ENCODE measurements around the gene ASAP3. TPM values are rescaled to one million over a fixed set of nuclear protein-coding genes. Genes with fewer than 3 reads are reported as not detected.

Gene ASAP3
- total RNA-seq, 1 experiment from 2014 or later = 71.2 TPM

DNA sequence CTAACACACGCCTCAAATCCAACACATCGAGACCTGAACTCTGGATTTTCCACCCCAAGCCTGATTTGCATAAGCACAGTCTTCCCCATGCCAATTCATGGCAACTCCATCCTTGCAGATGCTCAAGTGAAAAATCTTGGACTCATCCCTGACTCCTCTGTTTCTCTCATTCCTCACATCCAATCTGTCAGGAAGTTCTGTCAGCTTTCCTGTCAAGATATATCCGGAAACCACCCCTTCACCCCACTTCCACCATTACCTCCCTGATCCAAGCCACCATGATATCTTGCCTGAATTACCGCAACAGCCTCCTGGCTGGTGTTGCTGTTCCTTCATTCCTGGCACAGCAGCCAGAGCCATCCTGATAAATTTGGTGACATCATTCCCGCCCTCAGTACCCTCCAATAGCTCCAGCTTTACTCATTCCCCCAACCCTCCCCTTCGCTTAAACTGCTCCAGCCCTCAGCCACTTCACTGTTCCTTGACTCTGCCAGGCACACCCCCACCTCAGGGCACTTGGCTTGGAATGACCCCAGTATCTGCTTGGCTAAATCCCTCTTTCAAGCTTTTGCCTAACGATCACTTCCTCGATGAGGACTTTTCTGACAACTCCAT lies 76.9 kb downstream of the ASAP3 start:
- Mint-ChIP-seq H3K27ac (no peak overlapping the region), H3K36me3 (no peaks in the 10 kb centered on the region), H3K4me1 (peaks cover 14% of the 10 kb centered on the region), H3K4me3 (no peak overlapping the region), H3K27me3 (ENCODE audit: low read depth) (peaks cover 10% of the 10 kb centered on the region; the same call in 1 of the 2 replicates), H3K9me3 (no peaks in the 10 kb centered on the region)
- DNase-seq (ENCODE audit: low spot score) (no peak), ATAC-seq (no peak)
- no peak for TF ChIP-seq ZNF317 (CRISPR knock-in tag; IDR thresholded peaks at IDR 0.05; ENCODE audit: borderline replicate concordance, low read depth)
- ChIA-PET CTCF (interaction anchor here (1.0 to 1.8 kb wide), 2 partner anchors 39 to 90 kb away, joined by 3 to 4 read pairs; no protein-coding TSS in a partner anchor), POLR2A (no interaction called here)

DNA sequence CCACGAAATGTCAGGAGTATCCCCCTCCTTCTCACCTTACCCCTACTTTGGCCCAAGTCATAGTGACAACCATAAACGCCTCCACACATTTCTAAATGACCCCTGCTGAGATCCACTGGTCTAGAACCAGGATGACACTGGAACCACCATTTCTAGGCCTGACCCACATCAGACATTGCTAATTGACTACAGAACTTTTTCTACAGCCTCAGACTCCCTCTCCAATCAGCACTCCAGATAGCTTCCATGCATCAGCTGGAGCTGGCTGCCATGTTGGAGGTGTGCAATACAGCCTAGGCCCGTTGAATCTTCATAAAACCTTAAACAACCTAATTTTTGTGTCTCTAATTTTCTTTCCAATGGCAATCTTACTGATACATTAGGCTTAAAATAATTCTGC lies 78.0 kb downstream of the ASAP3 start:
- ATAC-seq = no peak
- Mint-ChIP-seq H3K9me3 (no peaks in the 10 kb centered on the region), H3K4me3 (no peak overlapping the region), H3K36me3 (no peaks in the 10 kb centered on the region), H3K27me3 (ENCODE audit: low read depth) (no peaks in the 10 kb centered on the region), H3K4me1 (peaks cover 9% of the 10 kb centered on the region; the same call in 1 of the 2 replicates), H3K27ac (no peak overlapping the region)
- TF ChIP-seq NR2C2 (CRISPR knock-in tag; IDR thresholded peaks at IDR 0.05) (no peak), ZNF219 (CRISPR knock-in tag; IDR thresholded peaks at IDR 0.05; ENCODE audit: borderline replicate concordance) (no peak), ZNF121 (CRISPR knock-in tag; IDR thresholded peaks at IDR 0.05) (no peak), TEAD4 (CRISPR knock-in tag; IDR thresholded peaks at IDR 0.05) (no peak), ZNF423 (CRISPR knock-in tag; IDR thresholded peaks at IDR 0.05) (no peak), ZNF317 (CRISPR knock-in tag; IDR thresholded peaks at IDR 0.05; ENCODE audit: borderline replicate concordance, low read depth) (no peak), ZNF138 (CRISPR knock-in tag; conservative IDR thresholded peaks at IDR 0.05) (no peak), MYBL2 (CRISPR knock-in tag; IDR thresholded peaks at IDR 0.05) (no peak), ZNF263 (CRISPR knock-in tag; IDR thresholded peaks at IDR 0.05; ENCODE audit: low read depth) (no peak), CBFB (CRISPR knock-in tag; IDR thresholded peaks at IDR 0.05; ENCODE audit: low read depth) (no peak)
- TF ChIP-seq, protein P1, sequence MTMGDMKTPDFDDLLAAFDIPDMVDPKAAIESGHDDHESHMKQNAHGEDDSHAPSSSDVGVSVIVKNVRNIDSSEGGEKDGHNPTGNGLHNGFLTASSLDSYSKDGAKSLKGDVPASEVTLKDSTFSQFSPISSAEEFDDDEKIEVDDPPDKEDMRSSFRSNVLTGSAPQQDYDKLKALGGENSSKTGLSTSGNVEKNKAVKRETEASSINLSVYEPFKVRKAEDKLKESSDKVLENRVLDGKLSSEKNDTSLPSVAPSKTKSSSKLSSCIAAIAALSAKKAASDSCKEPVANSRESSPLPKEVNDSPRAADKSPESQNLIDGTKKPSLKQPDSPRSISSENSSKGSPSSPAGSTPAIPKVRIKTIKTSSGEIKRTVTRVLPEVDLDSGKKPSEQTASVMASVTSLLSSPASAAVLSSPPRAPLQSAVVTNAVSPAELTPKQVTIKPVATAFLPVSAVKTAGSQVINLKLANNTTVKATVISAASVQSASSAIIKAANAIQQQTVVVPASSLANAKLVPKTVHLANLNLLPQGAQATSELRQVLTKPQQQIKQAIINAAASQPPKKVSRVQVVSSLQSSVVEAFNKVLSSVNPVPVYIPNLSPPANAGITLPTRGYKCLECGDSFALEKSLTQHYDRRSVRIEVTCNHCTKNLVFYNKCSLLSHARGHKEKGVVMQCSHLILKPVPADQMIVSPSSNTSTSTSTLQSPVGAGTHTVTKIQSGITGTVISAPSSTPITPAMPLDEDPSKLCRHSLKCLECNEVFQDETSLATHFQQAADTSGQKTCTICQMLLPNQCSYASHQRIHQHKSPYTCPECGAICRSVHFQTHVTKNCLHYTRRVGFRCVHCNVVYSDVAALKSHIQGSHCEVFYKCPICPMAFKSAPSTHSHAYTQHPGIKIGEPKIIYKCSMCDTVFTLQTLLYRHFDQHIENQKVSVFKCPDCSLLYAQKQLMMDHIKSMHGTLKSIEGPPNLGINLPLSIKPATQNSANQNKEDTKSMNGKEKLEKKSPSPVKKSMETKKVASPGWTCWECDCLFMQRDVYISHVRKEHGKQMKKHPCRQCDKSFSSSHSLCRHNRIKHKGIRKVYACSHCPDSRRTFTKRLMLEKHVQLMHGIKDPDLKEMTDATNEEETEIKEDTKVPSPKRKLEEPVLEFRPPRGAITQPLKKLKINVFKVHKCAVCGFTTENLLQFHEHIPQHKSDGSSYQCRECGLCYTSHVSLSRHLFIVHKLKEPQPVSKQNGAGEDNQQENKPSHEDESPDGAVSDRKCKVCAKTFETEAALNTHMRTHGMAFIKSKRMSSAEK (CRISPR knock-in tag; IDR thresholded peaks at IDR 0.05; ENCODE audit: borderline replicate concordance) = no peak
- TF ChIP-seq, protein P2, sequence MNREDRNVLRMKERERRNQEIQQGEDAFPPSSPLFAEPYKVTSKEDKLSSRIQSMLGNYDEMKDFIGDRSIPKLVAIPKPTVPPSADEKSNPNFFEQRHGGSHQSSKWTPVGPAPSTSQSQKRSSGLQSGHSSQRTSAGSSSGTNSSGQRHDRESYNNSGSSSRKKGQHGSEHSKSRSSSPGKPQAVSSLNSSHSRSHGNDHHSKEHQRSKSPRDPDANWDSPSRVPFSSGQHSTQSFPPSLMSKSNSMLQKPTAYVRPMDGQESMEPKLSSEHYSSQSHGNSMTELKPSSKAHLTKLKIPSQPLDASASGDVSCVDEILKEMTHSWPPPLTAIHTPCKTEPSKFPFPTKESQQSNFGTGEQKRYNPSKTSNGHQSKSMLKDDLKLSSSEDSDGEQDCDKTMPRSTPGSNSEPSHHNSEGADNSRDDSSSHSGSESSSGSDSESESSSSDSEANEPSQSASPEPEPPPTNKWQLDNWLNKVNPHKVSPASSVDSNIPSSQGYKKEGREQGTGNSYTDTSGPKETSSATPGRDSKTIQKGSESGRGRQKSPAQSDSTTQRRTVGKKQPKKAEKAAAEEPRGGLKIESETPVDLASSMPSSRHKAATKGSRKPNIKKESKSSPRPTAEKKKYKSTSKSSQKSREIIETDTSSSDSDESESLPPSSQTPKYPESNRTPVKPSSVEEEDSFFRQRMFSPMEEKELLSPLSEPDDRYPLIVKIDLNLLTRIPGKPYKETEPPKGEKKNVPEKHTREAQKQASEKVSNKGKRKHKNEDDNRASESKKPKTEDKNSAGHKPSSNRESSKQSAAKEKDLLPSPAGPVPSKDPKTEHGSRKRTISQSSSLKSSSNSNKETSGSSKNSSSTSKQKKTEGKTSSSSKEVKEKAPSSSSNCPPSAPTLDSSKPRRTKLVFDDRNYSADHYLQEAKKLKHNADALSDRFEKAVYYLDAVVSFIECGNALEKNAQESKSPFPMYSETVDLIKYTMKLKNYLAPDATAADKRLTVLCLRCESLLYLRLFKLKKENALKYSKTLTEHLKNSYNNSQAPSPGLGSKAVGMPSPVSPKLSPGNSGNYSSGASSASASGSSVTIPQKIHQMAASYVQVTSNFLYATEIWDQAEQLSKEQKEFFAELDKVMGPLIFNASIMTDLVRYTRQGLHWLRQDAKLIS (CRISPR knock-in tag; IDR thresholded peaks at IDR 0.05; ENCODE audit: borderline replicate concordance) = no peak
- TF ChIP-seq, protein P3, sequence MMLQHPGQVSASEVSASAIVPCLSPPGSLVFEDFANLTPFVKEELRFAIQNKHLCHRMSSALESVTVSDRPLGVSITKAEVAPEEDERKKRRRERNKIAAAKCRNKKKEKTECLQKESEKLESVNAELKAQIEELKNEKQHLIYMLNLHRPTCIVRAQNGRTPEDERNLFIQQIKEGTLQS (CRISPR knock-in tag; conservative IDR thresholded peaks at IDR 0.05) = no peak
- TF ChIP-seq, protein P4, sequence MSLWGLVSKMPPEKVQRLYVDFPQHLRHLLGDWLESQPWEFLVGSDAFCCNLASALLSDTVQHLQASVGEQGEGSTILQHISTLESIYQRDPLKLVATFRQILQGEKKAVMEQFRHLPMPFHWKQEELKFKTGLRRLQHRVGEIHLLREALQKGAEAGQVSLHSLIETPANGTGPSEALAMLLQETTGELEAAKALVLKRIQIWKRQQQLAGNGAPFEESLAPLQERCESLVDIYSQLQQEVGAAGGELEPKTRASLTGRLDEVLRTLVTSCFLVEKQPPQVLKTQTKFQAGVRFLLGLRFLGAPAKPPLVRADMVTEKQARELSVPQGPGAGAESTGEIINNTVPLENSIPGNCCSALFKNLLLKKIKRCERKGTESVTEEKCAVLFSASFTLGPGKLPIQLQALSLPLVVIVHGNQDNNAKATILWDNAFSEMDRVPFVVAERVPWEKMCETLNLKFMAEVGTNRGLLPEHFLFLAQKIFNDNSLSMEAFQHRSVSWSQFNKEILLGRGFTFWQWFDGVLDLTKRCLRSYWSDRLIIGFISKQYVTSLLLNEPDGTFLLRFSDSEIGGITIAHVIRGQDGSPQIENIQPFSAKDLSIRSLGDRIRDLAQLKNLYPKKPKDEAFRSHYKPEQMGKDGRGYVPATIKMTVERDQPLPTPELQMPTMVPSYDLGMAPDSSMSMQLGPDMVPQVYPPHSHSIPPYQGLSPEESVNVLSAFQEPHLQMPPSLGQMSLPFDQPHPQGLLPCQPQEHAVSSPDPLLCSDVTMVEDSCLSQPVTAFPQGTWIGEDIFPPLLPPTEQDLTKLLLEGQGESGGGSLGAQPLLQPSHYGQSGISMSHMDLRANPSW (CRISPR knock-in tag; conservative IDR thresholded peaks at IDR 0.05; ENCODE audit: low read depth) = no peak
- TF ChIP-seq, protein P5, sequence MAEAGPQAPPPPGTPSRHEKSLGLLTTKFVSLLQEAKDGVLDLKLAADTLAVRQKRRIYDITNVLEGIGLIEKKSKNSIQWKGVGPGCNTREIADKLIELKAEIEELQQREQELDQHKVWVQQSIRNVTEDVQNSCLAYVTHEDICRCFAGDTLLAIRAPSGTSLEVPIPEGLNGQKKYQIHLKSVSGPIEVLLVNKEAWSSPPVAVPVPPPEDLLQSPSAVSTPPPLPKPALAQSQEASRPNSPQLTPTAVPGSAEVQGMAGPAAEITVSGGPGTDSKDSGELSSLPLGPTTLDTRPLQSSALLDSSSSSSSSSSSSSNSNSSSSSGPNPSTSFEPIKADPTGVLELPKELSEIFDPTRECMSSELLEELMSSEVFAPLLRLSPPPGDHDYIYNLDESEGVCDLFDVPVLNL (CRISPR knock-in tag; IDR thresholded peaks at IDR 0.05; ENCODE audit: borderline replicate concordance, low read depth) = no peak
- POLR2A ChIA-PET = no interaction called here
- CTCF ChIA-PET = interaction anchor here (3.0 kb wide), 1 partner anchor 37 kb away, joined by 48 read pairs; the partner anchor contains the start of gene ZNF436
- DNase-seq (ENCODE audit: low spot score) = no peak

Data from WTC11 (cell line).